ENCODE data around the gene PARD3. TPM values are rescaled to one million over a fixed set of nuclear protein-coding genes. Genes with fewer than 3 reads are reported as not detected.

Gene PARD3
- total and polyA plus RNA-seq, 2 experiments from 2014 or later: 47.2 to 59.7 TPM

GRCh38 chr10:34203966-34204630 is 611.0 kb downstream of the PARD3 start:
- no peaks in the 10 kb centered on the region for H3K36me3 ChIP-seq (replicated peaks; ENCODE audit: insufficient read depth, low read depth)
- peaks cover 14% of the 10 kb centered on the region for H3K4me1 ChIP-seq (ENCODE audit: insufficient read depth)
- H3K79me2 ChIP-seq: no peaks in the 10 kb centered on the region
- no peak overlapping the region for H3K4me2 ChIP-seq
- H3K27me3 ChIP-seq: no peaks in the 10 kb centered on the region
- no peaks in the 10 kb centered on the region for H3K9me2 ChIP-seq (replicated peaks; ENCODE audit: insufficient read depth)
- no peak for DNase-seq (ENCODE audit: low spot score)
- no peak overlapping the region for H2AFZ ChIP-seq
- H3K9me3 ChIP-seq (ENCODE audit: low read depth): no peaks in the 10 kb centered on the region
- TF ChIP-seq CTCF (IDR thresholded peaks at IDR 0.05; ENCODE audit: poor library complexity): no peak
- no peak for TF ChIP-seq EZH2 (IDR thresholded peaks at IDR 0.05; ENCODE audit: borderline replicate concordance)
- no peak for TF ChIP-seq EZH2phosphoT487 (IDR thresholded peaks at IDR 0.05; ENCODE audit: low read depth, severe bottlenecking, unreplicated experiment)
- 86% methylated on average over 7 of the region's 7 CpGs for whole genome bisulfite sequencing (ENCODE audit: low lambda C conversion rate, missing lambda C conversion rate)
- no peak overlapping the region for H3K4me3 ChIP-seq
- H3K27ac ChIP-seq: no peak overlapping the region
- H4K20me1 ChIP-seq (ENCODE audit: insufficient read depth, poor library complexity, severe bottlenecking): no peaks in the 10 kb centered on the region

- Histone ChIP-seq H3K4me3 (no peak overlapping the region), H3K4me2 (no peak overlapping the region), H3K27me3 (no peaks in the 10 kb centered on the region), H3K9me3 (ENCODE audit: low read depth) (no peaks in the 10 kb centered on the region), H4K20me1 (ENCODE audit: insufficient read depth, poor library complexity, severe bottlenecking) (no peaks in the 10 kb centered on the region), H3K36me3 (replicated peaks; ENCODE audit: insufficient read depth, low read depth) (no peaks in the 10 kb centered on the region), H3K27ac (no peak overlapping the region), H3K79me2 (no peaks in the 10 kb centered on the region), H2AFZ (no peak overlapping the region), H3K4me1 (ENCODE audit: insufficient read depth) (peaks cover 7% of the 10 kb centered on the region), H3K9me2 (replicated peaks; ENCODE audit: insufficient read depth) (no peaks in the 10 kb centered on the region)
- no peak for DNase-seq (ENCODE audit: low spot score)
- TF ChIP-seq CTCF (IDR thresholded peaks at IDR 0.05; ENCODE audit: poor library complexity) (no peak), EZH2phosphoT487 (IDR thresholded peaks at IDR 0.05; ENCODE audit: low read depth, severe bottlenecking, unreplicated experiment) (no peak), EZH2 (IDR thresholded peaks at IDR 0.05; ENCODE audit: borderline replicate concordance) (no peak)
- 36% methylated on average over 4 of the region's 4 CpGs for WGBS (ENCODE audit: low lambda C conversion rate, missing lambda C conversion rate)
These were observed 614.7 kb downstream of the PARD3 start for GRCh38 chr10:34200355-34200901.

GRCh38 chr10:34198953-34199352 is 616.1 kb downstream of the PARD3 start:
- Histone ChIP-seq H3K4me3 (no peak overlapping the region), H2AFZ (no peak overlapping the region), H3K9me3 (ENCODE audit: low read depth) (no peaks in the 10 kb centered on the region), H3K4me2 (no peak overlapping the region), H3K27me3 (no peaks in the 10 kb centered on the region), H3K9me2 (replicated peaks; ENCODE audit: insufficient read depth) (no peaks in the 10 kb centered on the region), H3K36me3 (replicated peaks; ENCODE audit: insufficient read depth, low read depth) (no peaks in the 10 kb centered on the region), H4K20me1 (ENCODE audit: insufficient read depth, poor library complexity, severe bottlenecking) (no peaks in the 10 kb centered on the region), H3K4me1 (ENCODE audit: insufficient read depth) (peaks cover 21% of the 10 kb centered on the region), H3K79me2 (no peaks in the 10 kb centered on the region), H3K27ac (no peak overlapping the region)
- WGBS (ENCODE audit: low lambda C conversion rate, missing lambda C conversion rate): 92% methylated on average over 2 of the region's 2 CpGs
- DNase-seq (ENCODE audit: low spot score): no peak
- TF ChIP-seq EZH2phosphoT487 (IDR thresholded peaks at IDR 0.05; ENCODE audit: low read depth, severe bottlenecking, unreplicated experiment) (no peak), CTCF (IDR thresholded peaks at IDR 0.05; ENCODE audit: poor library complexity) (no peak), EZH2 (IDR thresholded peaks at IDR 0.05; ENCODE audit: borderline replicate concordance) (no peak)
